SK-N-MC (cell line): ENCODE measurements around the gene SMC6.

Experiments
- DNase-seq: peaks from one replicate; pipeline ENCODE4 v3.0.0-alpha.2; 2011; ENCODE audit warnings: low read depth, low spot score
- H3K27ac ChIP-seq: fragments of 200-600 bp; sonication (generic); 2 replicates; pipeline ENCODE4 v1.5.1; 2016; ENCODE audit warnings: mixed run types
- H3K36me3 ChIP-seq: fragments of 200-600 bp; sonication (generic); 2 replicates; pipeline ENCODE4 v1.6.1; 2017; ENCODE audit warnings: antibody characterized with exemption, low read length, mixed read lengths; ENCODE audit not compliant: insufficient read depth
- H3K4me3 ChIP-seq: fragments of 200-600 bp; sonication (generic); 2 replicates; pipeline ENCODE4 v1.5.1; 2016
- H3K9ac ChIP-seq: fragments of 200-600 bp; sonication (generic); 2 replicates; pipeline ENCODE4 v1.8.0; 2017; ENCODE audit warnings: mixed run types, mixed read lengths; ENCODE audit not compliant: insufficient read length
- H3K9me3 ChIP-seq: fragments of 200-600 bp; sonication (generic); 2 replicates; pipeline ENCODE4 v1.6.1; 2017; ENCODE audit warnings: low read depth, mild to moderate bottlenecking, antibody characterized with exemption, low read length, moderate library complexity, mixed read lengths
- EZH2 ChIP-seq: fragments of 200-600 bp; sonication (generic); IDR thresholded peaks from one replicate; pipeline ENCODE4 v1.6.1; 2017; ENCODE audit warnings: antibody characterized with exemption
- FOXP2 ChIP-seq: optimal IDR thresholded peaks from 2 replicates; pipeline ENCODE3; 2011; ENCODE audit warnings: mild to moderate bottlenecking, moderate library complexity; ENCODE audit not compliant: insufficient read depth; ENCODE audit errors: extremely low read length, control extremely low read depth
- POLR2AphosphoS5 ChIP-seq: IDR thresholded peaks from 2 replicates; pipeline ENCODE4 v1.6.1; 2012; ENCODE audit warnings: mild to moderate bottlenecking, low read depth, low read length, borderline replicate concordance

Gene SMC6

DNA sequence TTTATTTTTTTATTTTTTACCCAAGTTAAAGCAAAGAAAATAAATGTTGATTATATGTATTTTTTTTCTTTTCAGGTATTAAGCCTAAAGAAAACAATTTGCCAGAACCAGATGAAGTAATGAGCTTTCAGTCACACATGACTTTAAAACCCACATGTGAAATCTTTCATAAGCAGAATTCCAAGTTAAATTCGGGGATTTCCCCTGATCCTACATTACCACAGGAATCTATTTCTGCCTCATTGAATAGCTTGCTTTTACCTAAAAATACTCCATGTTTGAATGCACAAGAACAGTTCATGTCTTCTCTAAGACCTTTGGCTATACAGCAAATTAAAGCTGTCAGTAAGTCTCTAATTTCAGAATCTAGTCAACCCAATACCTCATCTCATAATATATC, 26.9 kb upstream of the SMC6 start:
- no peak for DNase-seq
- TF ChIP-seq POLR2AphosphoS5 (no peak), FOXP2 (no peak), EZH2 (no peak)
- no peak overlapping the region for H3K4me3 ChIP-seq
- H3K9me3 ChIP-seq, result no peaks in the 10 kb centered on the region
- H3K9ac ChIP-seq, result no peak overlapping the region
- peaks cover 42% of the 10 kb centered on the region for H3K36me3 ChIP-seq
- no peak overlapping the region for H3K27ac ChIP-seq

DNA sequence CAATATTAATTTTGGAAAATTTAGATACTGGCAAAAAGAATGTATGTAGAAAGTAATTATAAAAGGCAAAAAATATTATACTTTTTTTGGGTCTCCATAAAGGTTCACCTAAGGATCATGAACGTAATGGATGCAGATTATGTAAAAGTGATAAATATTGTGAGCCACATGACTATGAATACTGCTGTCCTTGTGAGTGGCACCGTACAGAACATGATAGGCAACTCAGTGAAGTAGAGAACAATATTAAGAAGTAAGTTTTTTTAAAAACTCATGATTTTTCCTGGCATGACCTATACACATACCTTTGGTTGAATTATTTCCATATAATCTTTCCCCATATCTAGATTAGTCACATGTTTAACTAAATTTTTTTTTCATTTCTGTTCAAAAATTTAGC, 18.9 kb upstream of the SMC6 start:
- Histone ChIP-seq H3K9ac (no peak overlapping the region), H3K9me3 (no peaks in the 10 kb centered on the region), H3K4me3 (no peak overlapping the region), H3K27ac (no peak overlapping the region), H3K36me3 (peaks cover 47% of the 10 kb centered on the region)
- TF ChIP-seq FOXP2, result no peak
- no peak for TF ChIP-seq POLR2AphosphoS5
- no peak for TF ChIP-seq EZH2
- no peak for DNase-seq

DNA sequence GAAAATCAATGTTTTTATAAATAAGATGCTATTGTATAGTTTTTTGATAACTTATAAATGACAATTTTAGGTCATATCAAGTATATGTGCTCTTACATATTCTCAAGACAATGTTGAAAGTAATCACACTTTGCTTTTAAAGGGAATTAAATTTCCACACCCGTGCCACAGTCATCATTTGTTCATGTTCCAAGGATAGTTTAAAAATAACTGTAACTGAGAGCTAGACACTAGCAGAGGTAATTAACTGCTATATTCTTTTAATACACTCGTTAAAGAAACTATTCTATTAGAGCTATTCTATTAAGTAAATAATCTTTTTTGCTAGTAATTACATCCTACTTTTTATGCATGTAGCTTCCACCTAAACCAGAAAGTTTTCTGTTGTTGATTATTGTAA, 18.3 kb upstream of the SMC6 start:
- Histone ChIP-seq H3K36me3 (peaks cover 48% of the 10 kb centered on the region), H3K9me3 (no peaks in the 10 kb centered on the region), H3K4me3 (no peak overlapping the region), H3K9ac (no peak overlapping the region), H3K27ac (no peak overlapping the region)
- no peak for DNase-seq
- TF ChIP-seq EZH2, result no peak

DNA sequence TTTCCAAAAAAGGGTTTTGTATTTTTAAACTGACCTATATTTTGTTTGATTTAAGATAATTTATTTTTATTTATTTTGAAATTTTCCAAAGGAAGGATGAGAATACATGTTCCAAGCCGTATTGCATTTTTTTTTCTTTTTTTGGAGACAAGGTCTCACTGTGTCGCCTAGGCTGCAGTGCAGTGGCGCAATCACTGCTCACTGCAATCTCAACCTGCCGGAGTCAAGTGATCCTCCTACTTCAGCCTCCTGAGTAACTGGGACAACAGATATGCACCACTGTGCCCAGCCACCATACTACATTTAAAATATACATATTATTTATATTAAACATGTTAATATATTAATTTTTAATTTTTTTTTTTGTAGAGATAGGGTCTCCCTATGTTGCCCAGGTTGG, 15.3 kb upstream of the SMC6 start:
- H3K9me3 ChIP-seq, result no peaks in the 10 kb centered on the region
- no peak overlapping the region for H3K4me3 ChIP-seq
- H3K9ac ChIP-seq, result no peak overlapping the region
- no peak for DNase-seq
- no peak overlapping the region for H3K27ac ChIP-seq
- TF ChIP-seq EZH2 (no peak), FOXP2 (no peak), POLR2AphosphoS5 (no peak)
- peaks cover 55% of the 10 kb centered on the region for H3K36me3 ChIP-seq

DNA sequence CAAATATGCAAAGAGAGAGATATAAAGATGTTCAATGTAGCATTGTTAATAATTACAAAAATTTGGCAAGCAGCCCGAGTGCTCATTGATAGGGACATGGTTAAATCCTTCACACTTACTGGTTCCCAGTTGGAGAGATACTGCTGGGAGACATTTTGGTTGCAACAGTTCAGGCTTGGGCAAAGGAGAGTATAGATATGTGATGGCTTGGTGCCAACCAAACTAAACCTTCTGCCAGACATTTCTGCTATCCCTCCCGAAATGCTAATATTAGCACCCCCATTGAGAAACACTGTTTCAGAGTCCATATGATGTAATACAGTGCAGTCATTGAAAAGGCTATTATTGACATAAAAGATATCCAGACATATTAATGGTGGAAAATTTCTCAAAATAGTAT, 11.8 kb upstream of the SMC6 start:
- Histone ChIP-seq H3K9ac (no peak overlapping the region), H3K36me3 (peaks cover 47% of the 10 kb centered on the region), H3K27ac (no peak overlapping the region), H3K4me3 (no peak overlapping the region), H3K9me3 (no peaks in the 10 kb centered on the region)
- no peak for TF ChIP-seq FOXP2
- TF ChIP-seq POLR2AphosphoS5, result no peak
- TF ChIP-seq EZH2, result no peak
- DNase-seq, result no peak

DNA sequence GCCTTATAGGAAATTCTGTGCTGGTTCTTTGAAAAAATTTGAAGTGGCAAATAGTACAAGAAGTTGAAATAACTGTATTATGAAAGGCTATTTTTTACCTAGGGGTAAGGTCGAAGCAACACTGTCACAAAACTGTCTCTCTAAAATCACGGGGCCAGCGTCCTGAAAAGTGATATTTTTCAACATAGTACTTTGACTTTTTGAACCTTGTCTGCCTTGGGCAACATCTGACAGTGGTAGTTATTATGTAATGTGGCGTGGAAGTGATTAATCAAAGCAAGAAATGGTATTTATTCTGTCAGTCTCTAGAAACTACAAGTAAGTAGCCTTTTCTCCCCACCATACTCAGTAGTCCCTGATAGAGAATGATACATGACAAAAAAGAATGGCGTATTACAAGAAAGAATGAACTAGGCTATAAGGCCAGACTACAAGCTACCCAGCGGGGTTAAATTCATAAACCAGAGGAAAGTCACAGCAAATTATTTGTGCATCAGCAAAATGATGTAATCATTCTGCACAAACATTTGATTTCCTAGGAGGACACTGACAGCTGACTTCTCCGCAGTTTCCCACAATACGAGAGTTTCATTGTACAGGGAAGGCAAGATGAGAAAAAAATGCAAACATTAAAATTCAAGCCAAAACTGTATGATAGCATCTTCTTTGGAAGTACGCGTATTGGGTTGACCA, 10.2 kb upstream of the SMC6 start:
- TF ChIP-seq FOXP2 (no peak), POLR2AphosphoS5 (no peak), EZH2 (no peak)
- Histone ChIP-seq H3K27ac (no peak overlapping the region), H3K36me3 (peaks cover 47% of the 10 kb centered on the region)

DNA sequence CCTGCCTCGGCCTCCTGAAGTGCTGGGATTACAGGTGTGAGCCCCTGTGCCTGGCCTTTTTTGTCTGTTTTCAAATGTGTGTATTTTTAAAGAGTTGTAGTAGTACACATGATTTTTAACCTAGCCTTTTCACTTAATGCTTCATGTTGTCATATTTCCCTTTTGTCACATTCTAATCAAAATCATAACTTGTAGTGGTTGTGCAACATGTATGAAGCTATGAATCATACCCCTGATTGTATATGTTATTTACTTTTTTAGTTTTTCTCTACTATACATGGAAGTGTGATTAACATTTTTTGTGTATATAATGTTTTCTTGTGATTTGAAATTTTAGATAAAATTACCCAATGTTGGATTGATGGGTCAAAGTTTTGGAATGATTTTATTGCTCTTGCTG, 8.8 kb upstream of the SMC6 start:
- Histone ChIP-seq H3K4me3 (no peak overlapping the region), H3K36me3 (peaks cover 37% of the 10 kb centered on the region), H3K9ac (no peak overlapping the region), H3K9me3 (no peaks in the 10 kb centered on the region), H3K27ac (no peak overlapping the region)
- no peak for TF ChIP-seq POLR2AphosphoS5
- TF ChIP-seq EZH2, result no peak
- TF ChIP-seq FOXP2, result no peak
- no peak for DNase-seq

More for the DNA sequence above, 10.2 kb upstream of the SMC6 start:
- no peaks in the 10 kb centered on the region for H3K9me3 ChIP-seq
- no peak overlapping the region for H3K4me3 ChIP-seq
- no peak for DNase-seq
- no peak overlapping the region for H3K9ac ChIP-seq

DNA sequence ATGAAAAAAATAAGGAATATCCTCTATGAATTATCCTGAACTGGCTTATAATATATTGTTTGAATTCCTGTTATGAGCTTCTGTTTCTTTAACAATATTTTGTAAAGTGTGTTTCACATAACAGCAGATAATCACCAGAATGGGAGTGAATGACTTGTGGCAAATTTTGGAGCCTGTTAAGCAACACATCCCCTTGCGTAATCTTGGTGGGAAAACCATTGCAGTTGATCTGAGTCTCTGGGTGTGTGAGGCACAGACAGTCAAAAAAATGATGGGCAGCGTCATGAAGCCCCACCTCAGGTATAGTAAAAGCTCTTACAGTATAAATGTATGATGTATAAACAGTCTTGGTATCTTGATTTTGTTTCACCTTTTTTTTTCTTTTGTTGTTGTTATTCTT, 6.2 kb upstream of the SMC6 start:
- Histone ChIP-seq H3K4me3 (no peak overlapping the region), H3K9me3 (no peaks in the 10 kb centered on the region), H3K36me3 (peaks cover 19% of the 10 kb centered on the region), H3K27ac (no peak overlapping the region), H3K9ac (no peak overlapping the region)
- no peak for DNase-seq
- TF ChIP-seq POLR2AphosphoS5 (no peak), EZH2 (no peak), FOXP2 (no peak)

DNA sequence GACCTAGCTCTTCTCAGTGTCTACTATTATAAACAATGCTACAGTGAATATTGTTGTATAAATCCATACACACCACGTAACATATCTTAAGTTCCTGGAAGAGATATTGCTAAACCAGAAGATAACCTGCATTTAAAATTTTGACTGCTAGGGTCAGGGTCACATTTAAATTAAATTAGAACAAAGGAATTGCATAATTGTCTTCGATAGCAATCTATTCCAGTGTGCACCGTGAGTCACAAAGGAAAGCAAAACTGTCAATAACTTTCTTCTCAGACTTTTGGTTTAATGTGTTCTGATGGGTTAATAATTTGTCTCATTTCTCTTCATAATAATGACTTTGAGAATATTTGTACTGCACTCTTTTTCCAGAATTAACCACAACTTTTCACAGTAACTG, 4.5 kb upstream of the SMC6 start:
- DNase-seq, result no peak
- Histone ChIP-seq H3K27ac (peak overlapping the region; percentile 22; the same call in 1 of the 2 replicates), H3K9me3 (no peaks in the 10 kb centered on the region), H3K36me3 (peaks cover 8% of the 10 kb centered on the region), H3K9ac (peak overlapping the region; percentile 59), H3K4me3 (no peak overlapping the region)
- no peak for TF ChIP-seq POLR2AphosphoS5
- TF ChIP-seq FOXP2, result no peak
- no peak for TF ChIP-seq EZH2
